AG09319 (cell line): ENCODE data around the gene DISC1.

ENCODE experiments used
- DNase-seq: peaks from one replicate; pipeline ENCODE4 v3.0.0-alpha.2; 2010; ENCODE audit warnings: low read depth; ENCODE audit errors: extremely low read depth
- CTCF ChIP-seq: IDR thresholded peaks from 2 replicates; pipeline ENCODE4 v1.5.1; 2011; ENCODE audit warnings: low read depth, mild to moderate bottlenecking, inconsistent platforms, low read length, moderate library complexity

DISC1 gene

DNA sequence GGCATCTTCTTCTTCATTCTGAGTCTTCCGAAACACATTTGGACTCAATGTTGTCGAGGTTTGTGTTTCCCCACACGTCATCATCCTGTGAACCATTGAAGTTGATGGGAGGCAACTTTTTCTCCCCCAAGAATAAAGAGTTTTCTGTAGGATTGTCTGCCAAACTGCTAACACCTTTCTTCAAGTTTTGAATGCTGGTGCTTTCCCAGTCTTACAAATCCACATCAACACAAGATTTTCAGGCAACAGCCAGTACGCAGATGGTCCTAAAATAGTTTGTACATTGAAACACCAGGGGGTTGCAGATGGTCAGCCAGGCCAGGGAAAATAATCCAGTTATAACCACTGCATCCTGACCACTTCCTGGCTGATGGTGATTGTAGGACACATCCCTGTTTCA, 187.9 kb downstream of the DISC1 start:
- no peak for TF ChIP-seq CTCF
- no peak for DNase-seq

DNA sequence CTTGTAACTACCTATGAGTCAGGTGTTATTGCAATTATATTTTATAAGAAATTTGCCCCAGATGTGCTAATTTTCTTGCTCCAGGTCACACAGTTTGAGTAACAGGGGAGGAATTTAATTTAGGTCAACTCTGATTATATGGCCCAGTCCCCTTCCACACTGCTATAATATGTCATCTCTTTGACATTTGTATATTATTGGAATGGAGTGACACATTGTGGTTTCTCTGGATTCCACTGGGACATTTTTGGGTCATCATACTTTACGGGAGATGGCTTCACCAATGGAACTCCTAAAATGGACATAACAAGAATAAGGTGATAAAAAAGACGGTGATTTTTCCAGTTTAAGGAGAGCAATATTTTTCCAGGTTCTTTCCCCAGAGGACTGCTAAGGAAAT, 191.2 kb downstream of the DISC1 start:
- DNase-seq: no peak
- no peak for TF ChIP-seq CTCF

DNA sequence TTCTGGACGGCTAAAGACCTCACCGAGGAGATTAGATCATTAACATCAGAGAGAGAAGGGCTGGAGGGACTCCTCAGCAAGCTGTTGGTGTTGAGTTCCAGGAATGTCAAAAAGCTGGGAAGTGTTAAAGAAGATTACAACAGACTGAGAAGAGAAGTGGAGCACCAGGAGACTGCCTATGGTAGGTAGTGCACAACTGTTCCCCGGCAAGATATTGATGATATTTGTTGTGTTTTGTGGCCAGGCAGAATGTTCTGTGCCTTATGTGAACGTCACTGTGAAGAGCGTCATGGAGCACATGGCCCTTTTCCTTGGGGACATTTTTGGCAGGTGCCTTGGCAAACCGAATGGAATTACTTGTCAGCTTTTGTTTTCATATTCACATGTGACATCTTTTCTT, 191.7 kb downstream of the DISC1 start:
- DNase-seq: no peak
- no peak for TF ChIP-seq CTCF

- no peak for DNase-seq
- no peak for TF ChIP-seq CTCF
These were observed 194.7 kb downstream of the DISC1 start for GRCh38 chr1:231821281-231821680.

DNA sequence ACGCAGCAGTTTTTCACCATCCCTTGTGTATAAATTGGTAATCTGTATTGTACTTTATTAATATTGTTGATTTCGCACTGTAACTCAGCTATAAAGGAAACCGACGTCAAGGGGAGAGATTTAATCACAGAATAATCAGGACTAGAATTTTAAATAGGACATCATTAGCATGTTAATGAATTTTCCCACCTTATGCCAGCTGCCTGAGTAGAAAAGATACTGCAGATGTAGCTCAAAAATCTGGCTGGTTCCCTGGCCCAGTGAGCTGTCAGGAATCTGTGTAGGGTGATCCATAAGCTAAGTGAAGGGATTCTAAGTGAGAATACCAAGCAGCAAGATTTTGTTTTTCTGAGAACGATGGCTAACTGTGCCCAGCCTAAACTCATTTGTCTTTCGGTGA, 195.5 kb downstream of the DISC1 start:
- DNase-seq: no peak
- TF ChIP-seq CTCF: no peak

DNA sequence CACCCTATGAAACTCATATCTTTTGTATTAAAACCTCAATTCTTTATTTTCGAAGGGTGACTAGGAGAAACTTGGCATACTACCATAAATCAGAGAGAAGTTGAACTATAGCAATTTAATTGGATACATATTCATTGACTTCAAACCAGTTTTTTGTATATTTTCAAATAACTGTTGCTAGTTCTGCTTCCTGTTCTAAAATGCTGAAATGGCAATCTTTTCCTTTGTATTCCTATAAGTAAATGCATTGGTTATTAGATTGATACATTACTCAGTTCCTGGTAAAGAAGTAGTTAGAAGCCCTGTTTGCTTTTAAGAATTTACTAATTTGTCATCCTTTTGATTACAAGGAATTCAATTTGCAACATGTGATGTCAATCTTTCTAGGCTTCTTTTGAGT, 200.0 kb downstream of the DISC1 start:
- TF ChIP-seq CTCF: no peak
- DNase-seq: no peak

DNA sequence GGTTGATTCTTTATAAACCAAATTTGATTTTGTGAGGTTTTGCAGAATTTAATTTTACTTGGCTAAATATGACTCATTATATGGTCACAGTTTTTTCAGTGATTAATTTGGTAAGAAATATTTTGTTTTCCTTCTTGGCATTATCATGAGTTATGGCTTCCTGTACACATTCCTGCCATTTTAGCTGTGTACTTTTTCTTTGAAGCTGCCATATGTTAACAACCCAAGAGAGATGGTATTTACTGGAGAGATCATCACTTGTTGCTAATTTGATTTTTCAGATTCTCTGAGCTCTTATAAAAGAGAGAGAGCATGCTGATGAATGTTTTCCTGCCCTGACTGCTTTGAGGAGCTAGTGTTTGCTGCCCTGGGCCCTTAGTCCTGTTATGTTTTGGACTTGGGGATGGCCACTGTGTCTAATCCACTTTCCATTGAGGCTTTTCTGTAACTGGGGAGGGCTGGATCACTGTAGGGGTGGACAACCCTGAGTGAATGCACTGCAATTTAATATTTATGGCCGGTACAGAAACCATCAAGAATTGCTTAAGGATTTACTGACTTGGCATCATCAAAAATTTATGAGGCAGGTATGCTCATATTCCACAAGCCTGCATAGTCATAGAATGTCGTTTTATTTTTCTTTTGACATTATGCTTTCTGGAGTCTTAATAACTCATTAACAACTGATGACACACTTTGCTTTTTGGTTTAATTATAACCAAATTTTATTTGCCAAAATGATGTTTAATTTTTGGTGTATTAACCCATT, 200.9 kb downstream of the DISC1 start:
- no peak for TF ChIP-seq CTCF
- DNase-seq: peak; percentile 16
